Measurements from ENCODE around the gene TMCO4. TPM values are rescaled to one million over a fixed set of nuclear protein-coding genes. Genes with fewer than 3 reads are reported as not detected.

The TMCO4 gene
- total RNA-seq, 1 donor from 2014 or later: 28.7 TPM

DNA sequence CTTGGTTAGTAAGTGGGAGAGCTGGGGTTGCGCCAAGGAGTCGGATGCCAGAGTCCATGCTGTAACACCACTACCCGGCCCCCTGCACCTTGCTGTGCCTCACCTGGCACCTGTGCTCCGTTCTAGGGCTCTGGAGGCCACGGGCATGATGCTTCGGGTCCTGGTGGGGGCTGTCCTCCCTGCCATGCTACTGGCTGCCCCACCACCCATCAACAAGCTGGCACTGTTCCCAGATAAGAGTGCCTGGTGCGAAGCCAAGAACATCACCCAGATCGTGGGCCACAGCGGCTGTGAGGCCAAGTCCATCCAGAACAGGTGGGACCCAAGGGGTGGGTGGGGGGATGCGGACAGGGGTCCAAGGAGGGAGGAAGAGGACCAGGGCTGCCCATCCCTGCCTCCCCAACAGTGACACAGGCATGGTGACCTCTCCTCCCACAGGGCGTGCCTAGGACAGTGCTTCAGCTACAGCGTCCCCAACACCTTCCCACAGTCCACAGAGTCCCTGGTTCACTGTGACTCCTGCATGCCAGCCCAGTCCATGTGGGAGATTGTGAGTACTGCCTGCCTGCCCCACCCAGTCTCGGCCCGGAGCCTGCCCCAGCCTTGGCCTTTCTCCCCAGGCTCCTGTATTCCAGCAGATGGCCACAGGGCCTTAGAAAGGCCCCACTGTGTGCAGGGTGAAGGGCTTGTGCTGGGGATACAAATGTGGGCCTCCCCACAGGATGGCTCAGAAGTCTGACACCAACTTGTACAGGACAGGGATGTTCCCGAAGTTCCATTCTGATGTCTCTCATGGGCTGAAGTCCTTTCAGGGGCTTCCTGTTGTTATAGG is 144.6 kb downstream of the TMCO4 start:
- H3K4me3 ChIP-seq: no peak overlapping the region
- no peaks in the 10 kb centered on the region for H3K9me3 ChIP-seq
- peaks cover 0 to 40% of the 10 kb centered on the region in 2 donors for H3K36me3 ChIP-seq
- H3K27ac ChIP-seq: peak overlapping the region; percentile 69
- no peak for DNase-seq (ENCODE audit: extremely low spot score in 2 of 2)
- intact Hi-C loops (cut with DNase I): loop anchor here (5.0 to 10.0 kb wide), 3 partner anchors 313 to 440 kb away; partner anchors contain the start of gene UBR4
- peaks cover 66% of the 10 kb centered on the region for H3K4me1 ChIP-seq
- TF ChIP-seq CTCF (IDR thresholded peaks at IDR 0.05): no peak
- no peak for TF ChIP-seq POLR2A (IDR thresholded peaks at IDR 0.05)
- no peak for TF ChIP-seq POLR2AphosphoS5 (IDR thresholded peaks at IDR 0.05; ENCODE audit: insufficient read depth in 1 of 2, low read depth in 1 of 2)
- no peaks in the 10 kb centered on the region for H3K27me3 ChIP-seq

GRCh38 chr1:19654386-19654785 is 145.3 kb downstream of the TMCO4 start:
- peak overlapping the region; percentile 69 for H3K27ac ChIP-seq
- intact Hi-C loops (cut with DNase I): loop anchor here (5.0 to 10.0 kb wide), 3 partner anchors 312 to 440 kb away; partner anchors contain the start of gene UBR4
- no peak overlapping the region for H3K4me3 ChIP-seq
- H3K27me3 ChIP-seq: no peaks in the 10 kb centered on the region
- peaks cover 0 to 40% of the 10 kb centered on the region in 2 donors for H3K36me3 ChIP-seq
- H3K4me1 ChIP-seq: peaks cover 73% of the 10 kb centered on the region
- no peak for TF ChIP-seq POLR2A (IDR thresholded peaks at IDR 0.05)
- TF ChIP-seq CTCF (IDR thresholded peaks at IDR 0.05): no peak
- TF ChIP-seq POLR2AphosphoS5 (IDR thresholded peaks at IDR 0.05; ENCODE audit: insufficient read depth in 1 of 2, low read depth in 1 of 2): no peak
- no peak for DNase-seq (ENCODE audit: extremely low spot score in 2 of 2)
- no peaks in the 10 kb centered on the region for H3K9me3 ChIP-seq

DNA sequence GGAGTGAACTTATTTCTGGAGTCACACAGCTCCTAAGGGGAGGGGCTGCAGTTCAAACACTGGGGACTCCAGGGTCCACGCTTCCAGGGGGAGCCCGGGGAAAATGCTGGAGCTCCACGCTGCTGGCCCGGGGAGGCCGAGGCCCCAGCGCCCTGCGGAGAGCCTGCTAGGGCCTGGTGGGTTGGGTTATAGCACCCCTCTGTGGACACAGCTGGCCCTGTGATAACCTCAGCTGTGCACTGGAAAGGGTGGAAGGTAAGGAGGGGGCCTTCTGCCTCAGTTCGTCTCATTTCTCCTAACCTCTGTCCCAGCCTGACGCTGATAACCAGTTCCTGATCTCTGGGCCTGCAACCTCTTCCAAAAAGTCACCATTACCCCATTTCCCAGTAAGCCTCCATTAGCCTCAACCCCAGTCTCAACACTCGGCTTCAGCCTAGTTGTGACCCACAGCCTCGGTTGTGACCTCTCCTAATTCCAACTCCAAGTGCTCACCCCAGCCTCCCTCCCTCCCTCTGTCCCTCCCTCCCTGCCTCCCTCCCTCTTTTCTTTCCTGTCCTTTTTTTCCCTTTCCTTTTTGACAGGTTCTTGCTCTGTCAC is 148.5 kb downstream of the TMCO4 start:
- intact Hi-C loops (cut with DNase I): loop anchor here (5.0 to 10.0 kb wide), 3 partner anchors 309 to 436 kb away; partner anchors contain the start of gene UBR4
- no peaks in the 10 kb centered on the region for H3K27me3 ChIP-seq
- TF ChIP-seq POLR2AphosphoS5 (IDR thresholded peaks at IDR 0.05; ENCODE audit: insufficient read depth in 1 of 2, low read depth in 1 of 2) (peak in 1 of 2 donors; percentile 28), POLR2A (IDR thresholded peaks at IDR 0.05) (no peak), CTCF (IDR thresholded peaks at IDR 0.05) (peak in 2 of 3 experiments; percentile 55 to 76)
- H3K4me3 ChIP-seq: peak overlapping the region; percentile 24 to 36
- no peak for DNase-seq (ENCODE audit: extremely low spot score in 2 of 2)
- peaks cover 95% of the 10 kb centered on the region for H3K4me1 ChIP-seq
- H3K36me3 ChIP-seq: peaks cover 0 to 23% of the 10 kb centered on the region in 2 donors
- H3K27ac ChIP-seq: peak overlapping the region; percentile 96
- no peaks in the 10 kb centered on the region for H3K9me3 ChIP-seq

DNA sequence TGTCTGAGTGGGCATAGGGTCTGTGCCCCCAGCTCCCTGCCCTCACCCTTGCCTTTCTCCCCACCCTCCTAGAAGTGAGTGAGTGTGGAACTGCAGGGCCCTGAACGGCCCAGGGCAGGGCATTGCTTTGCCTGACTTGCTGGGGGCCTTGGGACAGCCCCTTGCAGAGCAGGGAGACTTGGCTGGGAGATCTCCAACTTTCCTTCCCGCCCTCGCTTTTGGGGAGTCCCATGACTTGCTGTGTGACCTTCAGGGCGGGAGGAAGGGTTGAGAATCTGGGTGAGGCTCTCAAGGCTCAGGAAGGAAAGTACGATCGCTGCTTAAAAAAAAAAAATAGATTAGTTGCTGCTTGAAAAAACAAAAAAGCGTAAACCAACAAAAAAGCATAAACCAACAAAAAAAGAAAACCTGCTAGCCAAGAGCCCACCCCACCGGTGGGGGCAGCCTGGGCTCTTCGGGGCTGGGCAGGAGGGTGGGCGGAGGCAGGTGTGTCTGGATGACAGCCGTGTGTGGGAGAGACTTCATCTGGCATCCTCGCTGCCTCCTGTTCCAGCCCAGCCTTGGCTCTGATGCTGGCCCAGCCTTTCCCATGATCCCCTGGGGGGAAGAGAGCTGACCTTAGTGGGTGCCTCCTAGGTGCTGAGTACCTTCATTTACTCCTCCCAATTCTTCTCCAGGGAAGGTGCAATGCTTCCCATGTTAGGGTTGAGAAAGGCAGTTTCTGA is 149.1 kb downstream of the TMCO4 start:
- peaks cover 96% of the 10 kb centered on the region for H3K4me1 ChIP-seq
- peak overlapping the region; percentile 96 for H3K27ac ChIP-seq
- TF ChIP-seq POLR2A (IDR thresholded peaks at IDR 0.05) (no peak), POLR2AphosphoS5 (IDR thresholded peaks at IDR 0.05; ENCODE audit: insufficient read depth in 1 of 2, low read depth in 1 of 2) (peak in 1 of 2 donors; percentile 50)
- intact Hi-C loops (cut with DNase I): loop anchor here (5.0 to 10.0 kb wide), 3 partner anchors 308 to 436 kb away; partner anchors contain the start of gene UBR4
- H3K4me3 ChIP-seq: peak overlapping the region; percentile 24 to 36
- peaks cover 0 to 16% of the 10 kb centered on the region in 2 donors for H3K36me3 ChIP-seq
- DNase-seq (ENCODE audit: extremely low spot score in 2 of 2): no peak
- H3K27me3 ChIP-seq: no peaks in the 10 kb centered on the region
- no peaks in the 10 kb centered on the region for H3K9me3 ChIP-seq

- Histone ChIP-seq H3K4me3 (peak overlapping the region; percentile 82 to 94), H3K27me3 (no peaks in the 10 kb centered on the region), H3K36me3 (no peaks in the 10 kb centered on the region), H3K4me1 (peaks cover 82% of the 10 kb centered on the region), H3K9me3 (no peaks in the 10 kb centered on the region), H3K27ac (peak overlapping the region; percentile 96)
- DNase-seq (ENCODE audit: extremely low spot score in 2 of 2): no peak
- intact Hi-C loops (cut with DNase I): loop anchor here (5.0 kb wide), 1 partner anchor 261 kb away; no protein-coding TSS in a partner anchor
- TF ChIP-seq CTCF (IDR thresholded peaks at IDR 0.05) (peak in 2 of 3 experiments; percentile 5 to 33), POLR2A (IDR thresholded peaks at IDR 0.05) (no peak), POLR2AphosphoS5 (IDR thresholded peaks at IDR 0.05; ENCODE audit: insufficient read depth in 1 of 2, low read depth in 1 of 2) (no peak)
These were observed 151.0 kb downstream of the TMCO4 start for GRCh38 chr1:19648689-19649088.
